ENCODE results near the gene SERPINB10.

GRCh38 chr18:63963615-63964256 lies 56.0 kb downstream of the SERPINB10 start:
- no peak for TF ChIP-seq POLR2AphosphoS5 (IDR thresholded peaks at IDR 0.05; ENCODE audit: low read depth, low read length)
- no peak for TF ChIP-seq TAF1 (IDR thresholded peaks at IDR 0.05; ENCODE audit: low read depth, low read length)

Measured in GM12891 (cell line).